ENCODE data around the gene GSTM5. TPM values are rescaled to one million over a fixed set of nuclear protein-coding genes. Genes with fewer than 3 reads are reported as not detected.

GSTM5 gene
- total RNA-seq, 1 experiment from 2014 or later, result not detected

GRCh38 chr1:109712321-109712864, 342 bp downstream of the GSTM5 start:
- no peaks in the 10 kb centered on the region for H3K9me3 ChIP-seq (ENCODE audit: low read length)
- H4K20me1 ChIP-seq (ENCODE audit: low read length), result no peaks in the 10 kb centered on the region
- H3K9ac ChIP-seq (ENCODE audit: low read length), result no peak overlapping the region
- ChIA-PET CTCF (no interaction called here), POLR2A (ENCODE audit: unreplicated experiment) (no interaction called here)
- H3F3A ChIP-seq (ENCODE audit: low read length, unreplicated experiment), result no peaks in the 10 kb centered on the region
- no peaks in the 10 kb centered on the region for H3K27me3 ChIP-seq (ENCODE audit: low read length)
- DNase-seq (no peak), ATAC-seq (no peak)
- BruUV-seq (replicated peaks), result no TSS peak
- no peaks in the 10 kb centered on the region for H3K4me1 ChIP-seq (ENCODE audit: insufficient read depth, low read length)
- no peaks in the 10 kb centered on the region for H3K36me3 ChIP-seq (ENCODE audit: low read depth, low read length)
- no peak overlapping the region for H3K27ac ChIP-seq (ENCODE audit: low read length)
- no peaks in the 10 kb centered on the region for H3K9me2 ChIP-seq (replicated peaks; ENCODE audit: low read length)
- no peak overlapping the region for H3K4me2 ChIP-seq (ENCODE audit: low read length)
- intact Hi-C loops (cut with micrococcal nuclease), result no loop called here
- no peak overlapping the region for H3K4me3 ChIP-seq (ENCODE audit: low read length)
- no peaks in the 10 kb centered on the region for H3K79me2 ChIP-seq (ENCODE audit: low read length)
- H2AFZ ChIP-seq (ENCODE audit: low read length), result no peak overlapping the region
- no peak for TF ChIP-seq EZH2phosphoT487 (IDR thresholded peaks at IDR 0.05; ENCODE audit: borderline replicate concordance, low read length)
- TF ChIP-seq CTCF (conservative IDR thresholded peaks at IDR 0.05; ENCODE audit: low read depth, low read length), result no peak
- no peak for TF ChIP-seq EZH2 (IDR thresholded peaks at IDR 0.05; ENCODE audit: low read length, unreplicated experiment)

GRCh38 chr1:109713636-109714035, 1.6 kb downstream of the GSTM5 start:
- no TSS peak for BruUV-seq (replicated peaks)
- Histone ChIP-seq H3K9ac (ENCODE audit: low read length) (no peak overlapping the region), H3K9me2 (replicated peaks; ENCODE audit: low read length) (no peaks in the 10 kb centered on the region), H2AFZ (ENCODE audit: low read length) (no peak overlapping the region), H3K4me1 (ENCODE audit: insufficient read depth, low read length) (no peaks in the 10 kb centered on the region), H3K4me2 (ENCODE audit: low read length) (no peak overlapping the region), H3K27ac (ENCODE audit: low read length) (no peak overlapping the region), H4K20me1 (ENCODE audit: low read length) (no peaks in the 10 kb centered on the region), H3K9me3 (ENCODE audit: low read length) (no peaks in the 10 kb centered on the region), H3F3A (ENCODE audit: low read length, unreplicated experiment) (no peaks in the 10 kb centered on the region), H3K27me3 (ENCODE audit: low read length) (no peaks in the 10 kb centered on the region), H3K36me3 (ENCODE audit: low read depth, low read length) (no peaks in the 10 kb centered on the region), H3K4me3 (ENCODE audit: low read length) (no peak overlapping the region), H3K79me2 (ENCODE audit: low read length) (no peaks in the 10 kb centered on the region)
- ChIA-PET POLR2A (ENCODE audit: unreplicated experiment) (no interaction called here), CTCF (interaction anchor here (0.6 kb wide), 1 partner anchor 206 kb away, joined by 3 read pairs; no protein-coding TSS in a partner anchor)
- intact Hi-C loops (cut with micrococcal nuclease), result no loop called here
- ATAC-seq (no peak), DNase-seq (no peak)
- no peak for TF ChIP-seq EZH2 (IDR thresholded peaks at IDR 0.05; ENCODE audit: low read length, unreplicated experiment)
- no peak for TF ChIP-seq CTCF (conservative IDR thresholded peaks at IDR 0.05; ENCODE audit: low read depth, low read length)
- TF ChIP-seq EZH2phosphoT487 (IDR thresholded peaks at IDR 0.05; ENCODE audit: borderline replicate concordance, low read length), result no peak

GRCh38 chr1:109714661-109715372, 2.8 kb downstream of the GSTM5 start:
- no peak overlapping the region for H2AFZ ChIP-seq (ENCODE audit: low read length)
- no peak overlapping the region for H3K9ac ChIP-seq (ENCODE audit: low read length)
- ChIA-PET CTCF (no interaction called here), POLR2A (ENCODE audit: unreplicated experiment) (no interaction called here)
- intact Hi-C loops (cut with micrococcal nuclease), result no loop called here
- no peaks in the 10 kb centered on the region for H3K9me3 ChIP-seq (ENCODE audit: low read length)
- peaks cover 8% of the 10 kb centered on the region for H3K4me1 ChIP-seq (ENCODE audit: insufficient read depth, low read length)
- H3K36me3 ChIP-seq (ENCODE audit: low read depth, low read length), result no peaks in the 10 kb centered on the region
- TF ChIP-seq EZH2phosphoT487 (IDR thresholded peaks at IDR 0.05; ENCODE audit: borderline replicate concordance, low read length) (no peak), CTCF (conservative IDR thresholded peaks at IDR 0.05; ENCODE audit: low read depth, low read length) (no peak), EZH2 (IDR thresholded peaks at IDR 0.05; ENCODE audit: low read length, unreplicated experiment) (no peak)
- no peaks in the 10 kb centered on the region for H3K27me3 ChIP-seq (ENCODE audit: low read length)
- no peak overlapping the region for H3K27ac ChIP-seq (ENCODE audit: low read length)
- H3K4me2 ChIP-seq (ENCODE audit: low read length), result no peak overlapping the region
- no peaks in the 10 kb centered on the region for H3K79me2 ChIP-seq (ENCODE audit: low read length)
- H3K4me3 ChIP-seq (ENCODE audit: low read length), result no peak overlapping the region
- no TSS peak for BruUV-seq (replicated peaks)
- ATAC-seq (no peak), DNase-seq (no peak)
- H4K20me1 ChIP-seq (ENCODE audit: low read length), result no peaks in the 10 kb centered on the region
- no peaks in the 10 kb centered on the region for H3K9me2 ChIP-seq (replicated peaks; ENCODE audit: low read length)
- no peaks in the 10 kb centered on the region for H3F3A ChIP-seq (ENCODE audit: low read length, unreplicated experiment)
